IgD-negative memory B cell (primary cell): ENCODE results near the gene SPP1. TPM values are rescaled to one million over a fixed set of nuclear protein-coding genes. Genes with fewer than 3 reads are reported as not detected.
"Not testable (repeated sequence)": the region's sequence is repeated elsewhere in the genome, so short reads cannot be mapped to it uniquely, and the experiment has no call there.

Experiments used
- H3K27ac Mint-ChIP-seq, 3 donors: one replicate each; pipeline ENCODE4 v1.8.0; 2020 to 2022; ENCODE audit warnings: mild to moderate bottlenecking in 3 of 3, mixed read lengths in 3 of 3, moderate library complexity in 1 of 3
- H3K27me3 Mint-ChIP-seq: one replicate; pipeline ENCODE4 v1.8.0; 2021; ENCODE audit warnings: mixed read lengths
- H3K36me3 Mint-ChIP-seq: one replicate; pipeline ENCODE4 v1.8.0; 2020; ENCODE audit warnings: mild to moderate bottlenecking, mixed read lengths
- H3K4me1 Mint-ChIP-seq, 3 donors: one replicate each; pipeline ENCODE4 v1.8.0; 2020 to 2022; ENCODE audit warnings: mixed read lengths in 3 of 3, mild to moderate bottlenecking in 1 of 3
- H3K4me3 Mint-ChIP-seq, 4 donors: one replicate each; pipeline ENCODE4 v1.8.0; 2020 to 2022; ENCODE audit warnings: mild to moderate bottlenecking in 4 of 4, mixed read lengths in 4 of 4, moderate library complexity in 3 of 4
- H3K9me3 Mint-ChIP-seq, 3 donors: one replicate each; pipeline ENCODE4 v1.8.0; 2020 to 2021; ENCODE audit warnings: mixed read lengths in 3 of 3, mild to moderate bottlenecking in 1 of 3
- polyA plus RNA-seq: library from polyadenylated mRNA; unstranded; fragments of 300-500 nt; fragmentation: Illumina TruSeq; gene quantifications from one replicate; pipeline ENCODE4 v1.2.3, GENCODE V29; 2021

The SPP1 gene
- polyA plus RNA-seq, 1 donor from 2014 or later = not detected

DNA sequence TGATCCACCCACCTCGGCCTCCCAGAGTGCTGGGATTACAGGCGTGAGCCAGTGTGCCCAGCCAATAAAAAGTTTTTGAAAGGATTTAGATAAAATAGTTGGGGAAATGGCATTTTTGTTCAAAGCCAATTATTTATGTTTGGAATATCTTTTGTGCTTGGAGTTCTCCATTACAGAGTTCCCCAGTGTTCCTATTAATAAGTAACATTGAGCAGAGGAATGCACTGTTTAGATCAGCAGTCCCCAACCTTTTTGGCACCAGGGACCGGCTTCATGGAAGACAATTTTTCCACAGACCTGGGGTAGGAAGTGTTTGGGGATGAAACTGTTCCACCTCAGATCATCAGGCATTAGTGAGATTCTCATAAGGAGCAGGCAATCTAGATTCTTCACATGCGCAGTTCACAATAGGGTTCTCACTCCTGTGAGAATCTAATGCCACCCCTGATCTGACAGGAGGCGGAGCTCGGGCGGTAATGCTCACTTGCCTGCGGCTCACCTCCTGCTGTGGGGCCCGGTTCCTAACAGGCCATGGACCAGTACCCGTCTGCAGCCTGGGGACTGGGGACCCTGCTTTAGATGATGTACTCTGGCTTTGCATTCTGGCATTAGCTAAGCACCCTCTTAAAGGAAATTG, 40.3 kb downstream of the SPP1 start:
- Mint-ChIP-seq H3K36me3 (peaks cover 2% of the 10 kb centered on the region), H3K27ac (no peak overlapping the region), H3K4me3 (no peak overlapping the region), H3K27me3 (no peaks in the 10 kb centered on the region), H3K9me3 (no peaks in the 10 kb centered on the region), H3K4me1 (peaks cover 6 to 15% (median 9%) of the 10 kb centered on the region in 3 donors)

DNA sequence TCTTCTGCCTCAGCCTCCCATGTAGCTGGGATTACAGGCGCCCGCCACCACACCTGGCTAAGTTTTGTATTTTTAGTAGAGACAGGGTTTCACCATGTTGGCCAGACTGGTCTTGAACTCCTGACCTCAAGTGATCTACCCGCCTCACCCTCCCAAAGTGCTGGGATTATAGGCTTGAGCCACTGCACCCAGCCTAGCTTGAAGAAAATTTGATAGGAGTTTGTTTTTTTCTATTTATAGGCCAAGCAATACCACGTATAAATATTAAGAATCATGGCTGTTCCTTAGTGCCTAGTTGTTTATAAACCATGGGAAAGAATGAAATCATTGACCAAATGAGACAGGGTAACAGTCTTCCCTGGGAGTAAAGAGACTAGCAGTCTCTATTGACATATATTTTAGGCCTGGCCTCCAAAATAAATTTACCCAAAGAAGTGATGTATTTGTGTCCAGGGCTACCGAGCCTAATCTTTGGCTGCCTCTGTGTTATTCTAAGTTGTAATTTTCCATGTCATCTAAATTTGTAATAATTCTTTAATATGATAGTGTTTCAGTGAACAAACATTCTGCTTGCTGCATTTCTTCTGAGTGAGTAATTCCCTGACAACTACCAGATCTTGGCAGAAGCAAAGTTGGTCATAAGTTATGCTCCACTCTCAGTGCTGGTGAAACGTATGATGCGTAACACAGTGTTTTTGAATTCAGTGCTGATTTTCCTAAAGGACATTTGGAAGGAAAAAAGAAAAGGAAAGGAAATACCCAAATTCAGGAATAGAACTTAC, 42.2 kb downstream of the SPP1 start:
- Mint-ChIP-seq H3K36me3 (peaks cover 2% of the 10 kb centered on the region), H3K27me3 (no peaks in the 10 kb centered on the region), H3K9me3 (no peaks in the 10 kb centered on the region), H3K4me1 (peaks cover under 1 to 5% (median 5%) of the 10 kb centered on the region in 3 donors), H3K4me3 (no peak overlapping the region), H3K27ac (no peak overlapping the region)

DNA sequence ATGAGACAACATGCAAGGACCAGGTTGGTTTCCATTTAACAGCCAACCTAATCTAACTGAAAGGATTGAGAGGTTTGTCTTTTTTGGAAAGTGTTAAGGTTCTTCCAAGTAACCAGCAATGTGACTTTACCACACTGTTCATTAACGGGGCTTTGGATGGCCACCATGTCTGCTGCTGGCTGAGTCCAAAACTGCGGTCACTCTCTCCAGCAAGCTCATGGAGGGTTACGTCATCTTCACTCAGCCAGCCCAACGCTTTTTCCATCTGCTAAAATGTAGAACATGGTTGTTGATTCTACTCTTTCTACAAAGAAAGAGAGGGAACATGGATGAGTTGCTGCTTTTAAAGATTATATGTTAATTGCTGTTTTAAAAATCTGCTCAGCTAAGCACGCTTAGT, 43.0 kb downstream of the SPP1 start:
- Mint-ChIP-seq H3K4me1 (no peaks in the 10 kb centered on the region), H3K36me3 (peaks cover 2% of the 10 kb centered on the region), H3K27me3 (no peaks in the 10 kb centered on the region), H3K9me3 (no peaks in the 10 kb centered on the region), H3K4me3 (no peak overlapping the region), H3K27ac (no peak overlapping the region)

DNA sequence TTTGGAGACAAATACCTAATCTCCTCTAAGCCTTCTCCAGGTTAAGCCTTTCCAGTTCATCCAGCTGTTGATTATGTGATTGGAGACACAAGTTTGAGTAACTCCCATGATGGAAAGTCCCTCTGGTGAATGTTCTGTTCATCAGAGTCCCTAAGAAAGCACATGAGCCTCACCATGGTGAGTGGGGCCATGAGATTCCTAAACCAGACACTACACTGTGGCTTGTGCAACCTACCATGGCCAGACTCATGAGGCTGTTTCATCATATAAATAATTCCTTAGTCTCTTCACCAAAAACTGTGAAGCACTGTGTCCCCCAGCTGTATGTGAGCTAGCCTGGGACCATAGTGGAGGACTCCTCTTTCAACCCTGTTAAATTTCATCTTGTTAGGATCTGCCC, 46.3 kb downstream of the SPP1 start:
- no peak overlapping the region for H3K4me3 Mint-ChIP-seq
- H3K9me3 Mint-ChIP-seq = peaks cover 2 to 10% (median 6%) of the 10 kb centered on the region in 3 donors
- H3K27ac Mint-ChIP-seq = no peak overlapping the region
- no peaks in the 10 kb centered on the region for H3K4me1 Mint-ChIP-seq
- no peaks in the 10 kb centered on the region for H3K27me3 Mint-ChIP-seq
- peaks cover 7% of the 10 kb centered on the region for H3K36me3 Mint-ChIP-seq

DNA sequence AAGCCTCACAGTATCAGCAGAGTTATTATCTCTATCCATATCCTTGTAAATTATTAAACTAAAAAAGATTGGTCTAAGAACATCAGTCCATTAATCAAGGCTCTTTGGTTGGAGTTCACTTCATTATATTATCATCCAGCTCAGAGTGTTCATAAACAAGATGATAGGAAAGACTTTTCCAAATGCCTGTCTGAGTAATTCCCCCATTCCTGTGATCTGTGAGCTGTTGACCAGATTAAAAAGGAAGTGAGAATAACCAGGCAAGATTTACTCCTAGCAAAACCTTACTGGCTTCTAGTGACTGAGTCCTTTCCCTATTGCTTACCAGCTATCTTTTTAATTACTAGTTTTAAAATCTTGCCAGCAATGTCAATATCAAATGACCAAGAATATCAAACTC, 46.8 kb downstream of the SPP1 start:
- Mint-ChIP-seq H3K36me3 (peaks cover 7% of the 10 kb centered on the region), H3K9me3 (peaks cover 2 to 10% (median 6%) of the 10 kb centered on the region in 3 donors), H3K4me1 (no peaks in the 10 kb centered on the region), H3K4me3 (no peak overlapping the region), H3K27ac (no peak overlapping the region), H3K27me3 (no peaks in the 10 kb centered on the region)

DNA sequence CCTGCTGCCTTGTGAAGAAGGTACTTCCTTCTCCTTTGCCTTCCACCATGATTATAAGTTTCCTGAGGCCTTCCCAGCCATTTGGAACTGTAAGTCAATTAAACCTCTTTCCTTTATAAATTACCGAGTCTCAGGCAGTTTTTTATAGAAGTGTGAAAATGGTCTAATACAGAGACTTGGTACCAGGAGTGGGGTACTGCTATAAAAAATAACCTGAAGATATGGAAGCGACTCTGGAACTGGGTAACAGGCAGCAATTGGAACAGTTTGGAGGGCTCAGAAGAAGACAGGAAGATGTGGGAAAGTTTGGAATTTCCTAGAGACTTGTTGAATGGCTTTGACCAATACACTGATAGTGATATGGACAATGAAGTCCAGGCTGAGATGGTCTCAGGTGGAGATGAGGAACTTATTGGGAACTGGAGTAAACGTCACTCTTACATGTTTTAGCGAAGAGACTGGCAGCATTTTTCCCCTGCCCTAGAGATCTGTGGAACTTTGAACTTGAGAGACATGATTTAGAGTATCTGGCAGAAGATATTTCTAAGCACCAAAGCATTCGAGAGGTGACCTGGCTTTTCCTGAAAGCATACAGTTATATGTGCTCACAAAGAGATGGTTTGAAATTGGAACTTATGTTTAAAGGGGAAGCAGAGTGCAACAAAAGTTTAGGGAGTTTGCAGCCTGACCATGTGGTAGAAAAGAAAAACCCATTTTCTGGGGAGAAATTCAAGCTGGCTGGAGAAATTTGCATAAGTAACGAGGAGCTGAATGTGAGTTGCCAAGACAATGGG, 50.6 kb downstream of the SPP1 start:
- not testable (repeated sequence) for H3K36me3 Mint-ChIP-seq, H3K27ac Mint-ChIP-seq, H3K4me1 Mint-ChIP-seq, H3K27me3 Mint-ChIP-seq, H3K9me3 Mint-ChIP-seq
- H3K4me3 Mint-ChIP-seq = peak overlapping the region in 1 of 4 donors; percentile 56

DNA sequence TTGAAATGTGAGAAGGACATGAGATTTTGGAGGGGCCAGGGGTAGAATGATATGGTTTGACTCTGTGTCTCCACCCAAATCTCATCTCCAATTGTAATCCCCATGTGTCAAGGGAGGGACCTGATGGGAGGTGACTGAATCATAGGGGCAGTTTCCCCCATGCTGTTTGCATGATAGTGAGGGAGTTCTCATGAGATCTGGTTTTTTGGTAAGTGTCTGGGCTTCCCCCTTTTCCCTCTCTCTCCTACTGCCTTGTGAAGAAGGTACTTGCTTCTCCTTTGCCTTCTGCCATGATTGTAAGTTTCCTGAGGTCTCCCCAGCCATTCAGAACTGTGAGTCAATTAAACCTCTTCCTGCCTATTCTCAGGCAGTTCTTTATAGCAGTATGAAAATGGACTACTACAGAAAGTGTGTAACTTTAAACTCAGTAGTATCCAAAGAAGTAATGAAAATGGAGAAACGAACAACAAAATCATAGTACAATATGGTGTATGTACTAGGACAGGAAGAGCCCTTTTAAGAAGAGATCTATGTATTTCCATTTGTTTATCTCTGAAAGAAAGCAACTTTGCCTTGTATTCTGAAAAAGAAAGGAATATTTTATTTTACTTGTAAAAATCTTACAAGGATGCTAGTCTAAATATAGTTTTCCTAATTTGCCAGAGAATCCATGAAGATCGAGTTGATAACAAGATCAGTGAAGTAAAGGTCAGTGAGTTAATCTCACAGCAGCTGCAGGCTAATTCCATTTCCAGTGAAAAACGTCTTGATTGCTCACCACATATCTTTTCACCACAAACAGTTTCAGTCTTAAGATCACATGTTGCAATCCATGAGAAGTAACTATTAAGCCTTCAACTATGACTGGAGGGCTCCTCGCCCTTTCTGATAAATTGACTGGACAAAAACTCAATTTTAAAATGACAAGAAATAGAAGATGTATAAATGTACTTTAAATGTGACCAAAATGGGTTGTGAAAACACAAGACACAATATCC, 52.4 kb downstream of the SPP1 start:
- H3K27me3 Mint-ChIP-seq = no peaks in the 10 kb centered on the region
- no peaks in the 10 kb centered on the region for H3K4me1 Mint-ChIP-seq
- H3K27ac Mint-ChIP-seq = peak overlapping the region in 1 of 3 donors; percentile 8
- H3K9me3 Mint-ChIP-seq = peaks cover 2 to 10% (median 6%) of the 10 kb centered on the region in 3 donors
- H3K4me3 Mint-ChIP-seq = no peak overlapping the region
- H3K36me3 Mint-ChIP-seq = peaks cover 5% of the 10 kb centered on the region

DNA sequence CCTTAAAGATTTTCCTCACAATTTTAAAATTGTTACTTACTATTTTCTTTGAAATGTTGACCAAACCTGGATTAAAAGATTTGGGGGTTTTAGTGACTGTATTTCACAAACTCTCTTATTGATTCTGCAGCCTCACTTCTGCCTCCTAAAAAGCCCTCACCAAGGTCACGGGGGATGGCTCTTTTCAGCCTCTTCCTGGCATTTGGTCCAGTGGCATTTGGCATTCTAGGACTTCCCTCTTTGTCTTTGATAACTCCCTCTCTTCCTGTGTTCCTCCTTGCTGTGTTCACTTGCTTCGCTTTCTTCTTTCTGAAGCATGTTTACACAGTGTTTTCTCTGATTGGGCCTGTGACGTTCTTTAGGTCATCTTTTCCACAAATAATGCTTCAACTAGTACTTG, 53.4 kb downstream of the SPP1 start:
- Mint-ChIP-seq H3K27ac (no peak overlapping the region), H3K4me3 (no peak overlapping the region), H3K4me1 (no peaks in the 10 kb centered on the region)

DNA sequence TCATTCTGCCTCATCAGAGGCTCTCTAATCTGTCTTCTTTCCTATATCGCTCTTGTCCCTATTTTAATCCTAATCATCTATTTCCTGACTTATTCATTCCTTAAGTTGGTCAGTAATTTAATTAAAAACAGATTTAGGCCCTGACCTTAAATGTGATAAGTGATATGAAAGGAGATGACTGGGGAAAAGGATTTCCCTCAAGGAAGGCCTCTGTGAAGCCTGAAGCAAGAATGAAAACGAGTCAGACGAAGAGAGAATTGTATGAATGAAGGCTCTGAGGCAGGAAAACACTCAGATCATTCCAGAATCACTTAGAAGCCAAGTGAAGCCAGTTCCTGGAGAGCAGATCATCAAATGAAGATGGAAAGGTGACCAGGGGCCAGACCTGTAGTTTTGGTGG, 54.0 kb downstream of the SPP1 start:
- H3K36me3 Mint-ChIP-seq = peaks cover 5% of the 10 kb centered on the region
- no peaks in the 10 kb centered on the region for H3K27me3 Mint-ChIP-seq
- no peak overlapping the region for H3K4me3 Mint-ChIP-seq
- peaks cover 2 to 10% (median 6%) of the 10 kb centered on the region in 3 donors for H3K9me3 Mint-ChIP-seq
- H3K27ac Mint-ChIP-seq = no peak overlapping the region
- no peaks in the 10 kb centered on the region for H3K4me1 Mint-ChIP-seq

More for the DNA sequence above, 53.4 kb downstream of the SPP1 start:
- peaks cover 5% of the 10 kb centered on the region for H3K36me3 Mint-ChIP-seq
- H3K9me3 Mint-ChIP-seq = peaks cover 2 to 10% (median 6%) of the 10 kb centered on the region in 3 donors
- no peaks in the 10 kb centered on the region for H3K27me3 Mint-ChIP-seq

DNA sequence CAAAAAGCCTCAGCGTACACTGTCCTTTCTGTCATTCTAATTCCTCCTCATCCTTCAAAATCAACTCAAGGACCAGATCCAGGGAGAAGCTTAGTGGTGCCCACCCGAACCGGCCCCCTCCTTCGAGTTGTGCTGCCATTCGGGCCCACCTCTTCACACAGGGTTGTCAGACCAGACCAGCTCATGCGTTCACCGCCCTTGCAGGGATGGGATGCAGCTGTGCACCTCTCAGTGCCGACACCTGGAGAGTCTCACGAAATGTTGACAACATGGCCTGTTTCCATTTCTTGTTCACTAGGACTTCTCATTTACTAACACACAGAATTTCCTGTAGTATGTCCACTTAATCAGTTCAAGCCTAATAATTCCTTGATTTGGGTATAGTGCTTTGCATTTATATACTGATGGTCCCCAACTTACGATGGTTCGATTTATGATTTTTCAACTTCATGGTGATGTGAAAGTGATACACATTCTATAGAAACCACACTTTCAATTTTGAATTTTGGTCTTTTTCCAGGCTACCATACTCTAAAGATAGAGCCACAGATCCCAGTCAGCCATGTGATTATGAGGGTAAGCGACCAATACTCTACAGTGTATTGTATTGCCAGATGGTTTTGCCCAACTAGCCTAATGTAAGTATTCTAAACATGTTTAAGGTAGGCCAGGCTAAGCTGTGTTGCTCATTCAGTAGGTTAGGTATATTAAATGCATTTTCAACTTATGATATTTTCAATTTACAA, 55.2 kb downstream of the SPP1 start:
- H3K4me1 Mint-ChIP-seq = no peaks in the 10 kb centered on the region
- peaks cover 5% of the 10 kb centered on the region for H3K36me3 Mint-ChIP-seq

More for the DNA sequence above, 55.2 kb downstream of the SPP1 start:
- no peaks in the 10 kb centered on the region for H3K27me3 Mint-ChIP-seq
- H3K9me3 Mint-ChIP-seq = peaks cover 2 to 8% (median 3%) of the 10 kb centered on the region in 3 donors
- H3K27ac Mint-ChIP-seq = no peak overlapping the region
- H3K4me3 Mint-ChIP-seq = no peak overlapping the region

Other genes starting within 250 kb of the SPP1 start
- not detected for gene IBSP, start 176.2 kb upstream of the SPP1 start, polyA plus RNA-seq
- gene MEPE, start 142.7 kb upstream of the SPP1 start, polyA plus RNA-seq = not detected
- gene PKD2, start 31.9 kb downstream of the SPP1 start, polyA plus RNA-seq = 2.5 TPM
- not detected for gene ABCG2, start 182.9 kb downstream of the SPP1 start, polyA plus RNA-seq